MM.1S (cell line): ENCODE results near the gene DOCK4.

Experiments
- DNase-seq: peaks from one replicate; pipeline ENCODE4 v3.0.0-alpha.2; 2015
- H2AFZ ChIP-seq: fragments of 300-600 bp; sonication (generic); 2 replicates; pipeline ENCODE4 v1.6.0; 2016; ENCODE audit warnings: antibody characterized with exemption, low read length
- H3F3A ChIP-seq: fragments of 300-600 bp; sonication (generic); 2 replicates; pipeline ENCODE4 v1.6.1; 2016; ENCODE audit warnings: mild to moderate bottlenecking, antibody characterized with exemption, low read length, moderate library complexity, mixed read lengths; ENCODE audit not compliant: insufficient read depth
- H3K27ac ChIP-seq: fragments of 300-600 bp; sonication (generic); 2 replicates; pipeline ENCODE4 v1.5.1; 2016; ENCODE audit warnings: mild to moderate bottlenecking, low read length
- H3K27me3 ChIP-seq: fragments of 300-600 bp; sonication (generic); replicated peaks from 2 replicates; pipeline ENCODE4 v1.6.0; 2016; ENCODE audit warnings: low read length; ENCODE audit not compliant: insufficient read depth
- H3K36me3 ChIP-seq: fragments of 300-600 bp; sonication (generic); replicated peaks from 2 replicates; pipeline ENCODE4 v1.6.1; 2016; ENCODE audit warnings: mild to moderate bottlenecking, low read length, mixed read lengths; ENCODE audit not compliant: insufficient read depth
- H3K4me1 ChIP-seq: fragments of 300-600 bp; sonication (generic); 2 replicates; pipeline ENCODE4 v1.6.1; 2016; ENCODE audit warnings: low read length, mixed read lengths
- H3K4me2 ChIP-seq: fragments of 300-600 bp; sonication (generic); 2 replicates; pipeline ENCODE4 v1.6.0; 2016; ENCODE audit warnings: low read depth, low read length
- H3K4me3 ChIP-seq: fragments of 300-600 bp; sonication (generic); 2 replicates; pipeline ENCODE4 v1.5.1; 2016; ENCODE audit warnings: low read length, mixed read lengths
- H3K79me2 ChIP-seq: fragments of 300-600 bp; sonication (generic); 2 replicates; pipeline ENCODE4 v1.6.1; 2016; ENCODE audit warnings: mixed run types, low read length, mixed read lengths
- H3K9ac ChIP-seq: fragments of 300-600 bp; sonication (generic); 2 replicates; pipeline ENCODE4 v1.6.1; 2016; ENCODE audit warnings: low read length, mixed read lengths
- H3K9me2 ChIP-seq: fragments of 300-600 bp; sonication (generic); replicated peaks from 2 replicates; pipeline ENCODE4 v1.6.1; 2016; ENCODE audit warnings: mild to moderate bottlenecking, low read length, mixed read lengths; ENCODE audit not compliant: insufficient read depth
- H3K9me3 ChIP-seq: fragments of 300-600 bp; sonication (generic); replicated peaks from 2 replicates; pipeline ENCODE4 v1.6.1; 2016; ENCODE audit warnings: mild to moderate bottlenecking, low read length, mixed read lengths; ENCODE audit not compliant: insufficient read depth
- H4K20me1 ChIP-seq: fragments of 300-600 bp; sonication (generic); 2 replicates; pipeline ENCODE4 v1.6.1; 2016; ENCODE audit warnings: mild to moderate bottlenecking, low read length, moderate library complexity, mixed read lengths; ENCODE audit not compliant: insufficient read depth
- EZH2 ChIP-seq: fragments of 300-600 bp; sonication (generic); optimal IDR thresholded peaks from 2 replicates; pipeline ENCODE3; 2017; ENCODE audit warnings: low read depth, mild to moderate bottlenecking, antibody characterized with exemption, low read length, mixed read lengths
- EZH2phosphoT487 ChIP-seq: fragments of 300-600 bp; sonication (generic); IDR thresholded peaks from 2 replicates; pipeline ENCODE4 v1.6.1; 2018; ENCODE audit warnings: antibody characterized with exemption, low read length
- TF ChIP-seq, protein P1 (sequence below): fragments of 300-600 bp; sonication (generic); IDR thresholded peaks from 2 replicates; pipeline ENCODE4 v1.5.1; 2016; ENCODE audit warnings: antibody characterized with exemption, low read length, mixed read lengths

DOCK4 gene

GRCh38 chr7:112010109-112010508, 196.1 kb downstream of the DOCK4 start:
- Histone ChIP-seq H3K27ac (no peak overlapping the region), H3F3A (no peaks in the 10 kb centered on the region), H3K9ac (no peak overlapping the region), H3K36me3 (no peaks in the 10 kb centered on the region), H3K4me2 (no peak overlapping the region), H3K79me2 (peaks cover 73% of the 10 kb centered on the region), H4K20me1 (no peaks in the 10 kb centered on the region), H3K27me3 (no peaks in the 10 kb centered on the region), H3K9me2 (no peaks in the 10 kb centered on the region), H2AFZ (no peak overlapping the region), H3K9me3 (no peaks in the 10 kb centered on the region), H3K4me3 (no peak overlapping the region), H3K4me1 (0 out of 2 replicates have a peak, but pooled peaks cover 4% of the 10 kb centered on the region)
- TF ChIP-seq, protein P1, sequence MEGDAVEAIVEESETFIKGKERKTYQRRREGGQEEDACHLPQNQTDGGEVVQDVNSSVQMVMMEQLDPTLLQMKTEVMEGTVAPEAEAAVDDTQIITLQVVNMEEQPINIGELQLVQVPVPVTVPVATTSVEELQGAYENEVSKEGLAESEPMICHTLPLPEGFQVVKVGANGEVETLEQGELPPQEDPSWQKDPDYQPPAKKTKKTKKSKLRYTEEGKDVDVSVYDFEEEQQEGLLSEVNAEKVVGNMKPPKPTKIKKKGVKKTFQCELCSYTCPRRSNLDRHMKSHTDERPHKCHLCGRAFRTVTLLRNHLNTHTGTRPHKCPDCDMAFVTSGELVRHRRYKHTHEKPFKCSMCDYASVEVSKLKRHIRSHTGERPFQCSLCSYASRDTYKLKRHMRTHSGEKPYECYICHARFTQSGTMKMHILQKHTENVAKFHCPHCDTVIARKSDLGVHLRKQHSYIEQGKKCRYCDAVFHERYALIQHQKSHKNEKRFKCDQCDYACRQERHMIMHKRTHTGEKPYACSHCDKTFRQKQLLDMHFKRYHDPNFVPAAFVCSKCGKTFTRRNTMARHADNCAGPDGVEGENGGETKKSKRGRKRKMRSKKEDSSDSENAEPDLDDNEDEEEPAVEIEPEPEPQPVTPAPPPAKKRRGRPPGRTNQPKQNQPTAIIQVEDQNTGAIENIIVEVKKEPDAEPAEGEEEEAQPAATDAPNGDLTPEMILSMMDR = no peak
- TF ChIP-seq EZH2phosphoT487 (no peak), EZH2 (no peak)
- DNase-seq = no peak

DNA sequence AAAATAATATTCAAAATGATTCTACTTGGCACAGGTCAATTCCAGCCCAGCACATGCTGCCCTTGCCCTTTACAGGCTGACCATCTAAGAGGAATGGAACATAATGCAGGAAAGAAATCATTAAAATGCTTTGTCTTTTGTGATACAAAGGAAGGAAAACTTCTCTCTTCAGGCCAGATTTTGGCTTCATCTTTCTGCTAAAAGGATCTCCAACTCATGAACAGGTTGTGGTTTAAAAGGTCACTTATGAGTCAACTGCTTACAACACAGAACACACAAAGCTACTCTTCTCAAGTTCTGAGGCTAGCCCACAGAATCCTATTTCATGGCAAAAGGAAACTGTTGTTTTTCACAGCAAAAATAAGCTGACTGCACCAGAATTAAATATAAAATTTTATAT, 197.1 kb downstream of the DOCK4 start:
- peak; percentile 37 for DNase-seq
- Histone ChIP-seq H3K36me3 (no peaks in the 10 kb centered on the region), H3K9me3 (no peaks in the 10 kb centered on the region), H3K79me2 (peaks cover 67% of the 10 kb centered on the region), H3K9me2 (no peaks in the 10 kb centered on the region), H3K4me1 (0 out of 2 replicates have a peak, but pooled peaks cover 4% of the 10 kb centered on the region), H3K27me3 (no peaks in the 10 kb centered on the region), H3K9ac (no peak overlapping the region), H3K27ac (no peak overlapping the region), H3F3A (no peaks in the 10 kb centered on the region), H2AFZ (no peak overlapping the region), H3K4me3 (no peak overlapping the region), H3K4me2 (no peak overlapping the region), H4K20me1 (no peaks in the 10 kb centered on the region)
- TF ChIP-seq EZH2 = no peak
- TF ChIP-seq EZH2phosphoT487 = no peak
- TF ChIP-seq, protein P1 = no peak

- DNase-seq = no peak
- peaks cover 56% of the 10 kb centered on the region for H3K79me2 ChIP-seq
- no peak for TF ChIP-seq EZH2
- TF ChIP-seq, protein P1 = no peak
- TF ChIP-seq EZH2phosphoT487 = no peak
- H3K4me3 ChIP-seq = no peak overlapping the region
- H2AFZ ChIP-seq = no peak overlapping the region
- 0 out of 2 replicates have a peak, but pooled peaks cover 4% of the 10 kb centered on the region for H3K4me1 ChIP-seq
- H3K9me2 ChIP-seq = no peaks in the 10 kb centered on the region
- H3F3A ChIP-seq = no peaks in the 10 kb centered on the region
- no peaks in the 10 kb centered on the region for H3K27me3 ChIP-seq
- no peaks in the 10 kb centered on the region for H3K36me3 ChIP-seq
- H3K9ac ChIP-seq = no peak overlapping the region
- H3K4me2 ChIP-seq = no peak overlapping the region
- no peak overlapping the region for H3K27ac ChIP-seq
- H4K20me1 ChIP-seq = no peaks in the 10 kb centered on the region
- no peaks in the 10 kb centered on the region for H3K9me3 ChIP-seq
Measured at GRCh38 chr7:112007185-112007584, 199.0 kb downstream of the DOCK4 start.
